Skin epidermis (tissue), 12 donors: ENCODE measurements around the gene AFF3.
A peak's percentile ranks its signal among the peaks of the same experiment; 100 is the strongest.

Experiments
- H3K27ac ChIP-seq, 21 experiments: fragments of 200-600 bp; sonication (generic) in 11 of 21; one replicate each; pipeline ENCODE4 v1.5.0; 2020; ENCODE audit warnings: mild to moderate bottlenecking in 3 of 21, inconsistent platforms in 2 of 21, moderate library complexity in 2 of 21
- H3K4me3 ChIP-seq, 7 experiments: fragments of 200-600 bp; sonication (generic) in 2 of 7; one replicate each; pipeline ENCODE4 v1.5.0; 2020; ENCODE audit warnings: inconsistent platforms in 2 of 7, mild to moderate bottlenecking in 2 of 7, moderate library complexity in 1 of 7

The AFF3 gene

GRCh38 chr2:99611786-99612185 lies 530.6 kb downstream of the AFF3 start:
- Histone ChIP-seq H3K27ac (no peak overlapping the region), H3K4me3 (no peak overlapping the region)

- H3K27ac ChIP-seq, result no peak overlapping the region
- no peak overlapping the region for H3K4me3 ChIP-seq
Measured at GRCh38 chr2:99611034-99611433, 531.4 kb downstream of the AFF3 start.

GRCh38 chr2:99609851-99610381 lies 532.5 kb downstream of the AFF3 start:
- no peak overlapping the region for H3K4me3 ChIP-seq
- no peak overlapping the region for H3K27ac ChIP-seq

- no peak overlapping the region for H3K4me3 ChIP-seq
- H3K27ac ChIP-seq, result no peak overlapping the region
Measured at GRCh38 chr2:99608861-99609260, 533.5 kb downstream of the AFF3 start.

GRCh38 chr2:99607861-99608491 lies 534.4 kb downstream of the AFF3 start:
- Histone ChIP-seq H3K4me3 (no peak overlapping the region), H3K27ac (no peak overlapping the region)

- H3K4me3 ChIP-seq, result no peak overlapping the region
- no peak overlapping the region for H3K27ac ChIP-seq
Measured at GRCh38 chr2:99607454-99607853, 534.9 kb downstream of the AFF3 start.

GRCh38 chr2:99605036-99605435 lies 537.4 kb downstream of the AFF3 start:
- no peak overlapping the region for H3K4me3 ChIP-seq
- no peak overlapping the region for H3K27ac ChIP-seq

- H3K4me3 ChIP-seq, result no peak overlapping the region
- peak overlapping the region in 3 of 21 experiments; percentile 17 to 45 (median 39) for H3K27ac ChIP-seq
Measured at GRCh38 chr2:99602476-99602875, 539.9 kb downstream of the AFF3 start.

GRCh38 chr2:99600981-99601651 lies 541.3 kb downstream of the AFF3 start:
- no peak overlapping the region for H3K4me3 ChIP-seq
- H3K27ac ChIP-seq, result no peak overlapping the region

- no peak overlapping the region for H3K4me3 ChIP-seq
- H3K27ac ChIP-seq, result no peak overlapping the region
Measured at GRCh38 chr2:99598441-99598840, 543.9 kb downstream of the AFF3 start.

GRCh38 chr2:99597616-99598015 lies 544.8 kb downstream of the AFF3 start:
- Histone ChIP-seq H3K27ac (no peak overlapping the region), H3K4me3 (no peak overlapping the region)

GRCh38 chr2:99595373-99595772 lies 547.0 kb downstream of the AFF3 start:
- Histone ChIP-seq H3K27ac (no peak overlapping the region), H3K4me3 (no peak overlapping the region)

- H3K4me3 ChIP-seq, result no peak overlapping the region
- H3K27ac ChIP-seq, result no peak overlapping the region
Measured at GRCh38 chr2:99593692-99594427, 548.5 kb downstream of the AFF3 start.

GRCh38 chr2:99576775-99577174 lies 565.6 kb downstream of the AFF3 start:
- no peak overlapping the region for H3K4me3 ChIP-seq
- H3K27ac ChIP-seq, result no peak overlapping the region

GRCh38 chr2:99573634-99574251 lies 568.6 kb downstream of the AFF3 start:
- Histone ChIP-seq H3K4me3 (no peak overlapping the region), H3K27ac (no peak overlapping the region)

GRCh38 chr2:99572373-99573164 lies 569.8 kb downstream of the AFF3 start:
- no peak overlapping the region for H3K4me3 ChIP-seq

GRCh38 chr2:99571954-99572353 lies 570.4 kb downstream of the AFF3 start:
- Histone ChIP-seq H3K27ac (no peak overlapping the region), H3K4me3 (no peak overlapping the region)

More at GRCh38 chr2:99572373-99573164, 569.8 kb downstream of the AFF3 start:
- no peak overlapping the region for H3K27ac ChIP-seq

GRCh38 chr2:99571533-99571932 lies 570.9 kb downstream of the AFF3 start:
- H3K27ac ChIP-seq, result no peak overlapping the region
- no peak overlapping the region for H3K4me3 ChIP-seq

GRCh38 chr2:99571021-99571420 lies 571.4 kb downstream of the AFF3 start:
- Histone ChIP-seq H3K4me3 (no peak overlapping the region), H3K27ac (no peak overlapping the region)

GRCh38 chr2:99569386-99569785 lies 573.0 kb downstream of the AFF3 start:
- H3K27ac ChIP-seq, result no peak overlapping the region
- H3K4me3 ChIP-seq, result no peak overlapping the region
